ENCODE results near the gene TLE6.
"Not testable (repeated sequence)": the region's sequence is repeated elsewhere in the genome, so short reads cannot be mapped to it uniquely, and the experiment has no call there.

Gene TLE6

GRCh38 chr19:3031607-3031867 lies 54.2 kb downstream of the TLE6 start:
- no peak for DNase-seq

GRCh38 chr19:3033595-3034405 lies 56.4 kb downstream of the TLE6 start:
- no peak for DNase-seq

- no peak for DNase-seq
Measured at GRCh38 chr19:3034406-3034655, 57.0 kb downstream of the TLE6 start.

- peak; percentile 47 for DNase-seq
Measured at GRCh38 chr19:3034656-3035541, 57.5 kb downstream of the TLE6 start.

GRCh38 chr19:3035542-3036118 lies 58.3 kb downstream of the TLE6 start:
- DNase-seq = peak; percentile 99

GRCh38 chr19:3036119-3036976 lies 59.0 kb downstream of the TLE6 start:
- peak; percentile 91 for DNase-seq

GRCh38 chr19:3036977-3037544 lies 59.7 kb downstream of the TLE6 start:
- DNase-seq = not testable (repeated sequence)

GRCh38 chr19:3038214-3038613 lies 60.9 kb downstream of the TLE6 start:
- DNase-seq = no peak

- no peak for DNase-seq
Measured at GRCh38 chr19:3039125-3039524, 61.8 kb downstream of the TLE6 start.

GRCh38 chr19:3039641-3040077 lies 62.3 kb downstream of the TLE6 start:
- no peak for DNase-seq

- DNase-seq = no peak
Measured at GRCh38 chr19:3041327-3041726, 64.0 kb downstream of the TLE6 start.

- no peak for DNase-seq
Measured at GRCh38 chr19:3041761-3042620, 64.6 kb downstream of the TLE6 start.

GRCh38 chr19:3042621-3043267 lies 65.4 kb downstream of the TLE6 start:
- DNase-seq = no peak
